Hepatocyte (in vitro differentiated cells): ENCODE data around the gene HNMT. TPM values are rescaled to one million over a fixed set of nuclear protein-coding genes. Genes with fewer than 3 reads are reported as not detected.

ENCODE experiments used
- DNase-seq: peaks from one replicate; pipeline ENCODE4 v3.0.0-alpha.2; 2016; ENCODE audit warnings: low spot score
- H2AFZ ChIP-seq: fragments of 200-600 bp; sonication (generic); 2 replicates; pipeline ENCODE4 v1.6.0; 2016; ENCODE audit warnings: antibody characterized with exemption, mild to moderate bottlenecking
- H3K27ac ChIP-seq: fragments of 200-600 bp; sonication (generic); 2 replicates; pipeline ENCODE4 v1.5.1; 2016; ENCODE audit warnings: mild to moderate bottlenecking
- H3K27me3 ChIP-seq: fragments of 200-600 bp; sonication (generic); 2 replicates; pipeline ENCODE4 v1.6.1; 2016
- H3K36me3 ChIP-seq: fragments of 200-600 bp; sonication (generic); replicated peaks from 2 replicates; pipeline ENCODE4 v1.5.1; 2016; ENCODE audit warnings: low read depth; ENCODE audit not compliant: insufficient read depth
- H3K4me1 ChIP-seq: fragments of 200-600 bp; sonication (generic); 2 replicates; pipeline ENCODE4 v1.5.1; 2016; ENCODE audit warnings: mild to moderate bottlenecking, moderate library complexity; ENCODE audit not compliant: insufficient read depth
- H3K4me2 ChIP-seq: fragments of 200-600 bp; sonication (generic); 2 replicates; pipeline ENCODE4 v1.6.0; 2016
- H3K4me3 ChIP-seq: fragments of 200-600 bp; sonication (generic); 2 replicates; pipeline ENCODE4 v1.5.1; 2016; ENCODE audit warnings: mild to moderate bottlenecking
- H3K79me2 ChIP-seq: fragments of 200-600 bp; sonication (generic); 2 replicates; pipeline ENCODE4 v1.6.0; 2017; ENCODE audit warnings: mild to moderate bottlenecking
- H3K9me2 ChIP-seq: fragments of 200-600 bp; sonication (generic); replicated peaks from 2 replicates; pipeline ENCODE4 v1.6.0; 2017; ENCODE audit warnings: mild to moderate bottlenecking; ENCODE audit not compliant: insufficient read depth
- H3K9me3 ChIP-seq: fragments of 200-600 bp; sonication (generic); 2 replicates; pipeline ENCODE4 v1.5.1; 2016; ENCODE audit warnings: low read depth, mild to moderate bottlenecking
- H4K20me1 ChIP-seq: fragments of 200-600 bp; sonication (generic); 2 replicates; pipeline ENCODE4 v1.6.0; 2016; ENCODE audit warnings: mild to moderate bottlenecking; ENCODE audit not compliant: insufficient read depth, poor library complexity, severe bottlenecking
- EZH2 ChIP-seq: fragments of 200-600 bp; sonication (generic); IDR thresholded peaks from 2 replicates; pipeline ENCODE4 v1.6.1; 2016; ENCODE audit warnings: antibody characterized with exemption, mild to moderate bottlenecking, borderline replicate concordance
- EZH2phosphoT487 ChIP-seq: fragments of 200-600 bp; sonication (generic); IDR thresholded peaks from one replicate; pipeline ENCODE4 v1.6.1; 2018; ENCODE audit warnings: antibody characterized with exemption, mild to moderate bottlenecking, low read depth, moderate library complexity; ENCODE audit not compliant: unreplicated experiment, severe bottlenecking
- WGBS: methylation state at CpG from one replicate; pipeline ENCODE4 v1.1.6; 2016; ENCODE audit warnings: low lambda C conversion rate; ENCODE audit errors: missing lambda C conversion rate; 5-methylcytosine and 5-hydroxymethylcytosine counted together
- polyA plus RNA-seq: library from polyadenylated mRNA; unstranded; fragments of >200 nt; fragmentation: Nextera tagmentation; extraction: Ambion mirVana; gene quantifications from 2 replicates; pipeline ENCODE4 v1.2.1, GENCODE V29; 2016
- total RNA-seq: library from RNA; depleted of rRNA; stranded (reverse); fragments of >200 nt; gene quantifications from 2 replicates; pipeline ENCODE4 v1.2.3, GENCODE V29; 2014
- TF ChIP-seq, protein P1 (sequence below): fragments of 200-600 bp; sonication (generic); IDR thresholded peaks from 2 replicates; pipeline ENCODE4 v1.5.1; 2016; ENCODE audit warnings: antibody characterized with exemption, mild to moderate bottlenecking; ENCODE audit not compliant: poor library complexity

HNMT gene
- total and polyA plus RNA-seq, 2 experiments from 2014 or later, result 23.4 to 26.3 TPM

GRCh38 chr2:137950238-137950637 lies 14.0 kb upstream of the HNMT start:
- no peak overlapping the region for H2AFZ ChIP-seq
- no peaks in the 10 kb centered on the region for H4K20me1 ChIP-seq
- no peaks in the 10 kb centered on the region for H3K36me3 ChIP-seq
- no peak overlapping the region for H3K27ac ChIP-seq
- peaks cover 7% of the 10 kb centered on the region for H3K4me1 ChIP-seq
- H3K4me2 ChIP-seq, result no peak overlapping the region
- H3K4me3 ChIP-seq, result no peak overlapping the region
- TF ChIP-seq, protein P1, sequence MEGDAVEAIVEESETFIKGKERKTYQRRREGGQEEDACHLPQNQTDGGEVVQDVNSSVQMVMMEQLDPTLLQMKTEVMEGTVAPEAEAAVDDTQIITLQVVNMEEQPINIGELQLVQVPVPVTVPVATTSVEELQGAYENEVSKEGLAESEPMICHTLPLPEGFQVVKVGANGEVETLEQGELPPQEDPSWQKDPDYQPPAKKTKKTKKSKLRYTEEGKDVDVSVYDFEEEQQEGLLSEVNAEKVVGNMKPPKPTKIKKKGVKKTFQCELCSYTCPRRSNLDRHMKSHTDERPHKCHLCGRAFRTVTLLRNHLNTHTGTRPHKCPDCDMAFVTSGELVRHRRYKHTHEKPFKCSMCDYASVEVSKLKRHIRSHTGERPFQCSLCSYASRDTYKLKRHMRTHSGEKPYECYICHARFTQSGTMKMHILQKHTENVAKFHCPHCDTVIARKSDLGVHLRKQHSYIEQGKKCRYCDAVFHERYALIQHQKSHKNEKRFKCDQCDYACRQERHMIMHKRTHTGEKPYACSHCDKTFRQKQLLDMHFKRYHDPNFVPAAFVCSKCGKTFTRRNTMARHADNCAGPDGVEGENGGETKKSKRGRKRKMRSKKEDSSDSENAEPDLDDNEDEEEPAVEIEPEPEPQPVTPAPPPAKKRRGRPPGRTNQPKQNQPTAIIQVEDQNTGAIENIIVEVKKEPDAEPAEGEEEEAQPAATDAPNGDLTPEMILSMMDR, result no peak
- no peak for TF ChIP-seq EZH2phosphoT487
- no peak for TF ChIP-seq EZH2
- H3K79me2 ChIP-seq, result no peaks in the 10 kb centered on the region
- H3K9me3 ChIP-seq, result no peaks in the 10 kb centered on the region
- no peaks in the 10 kb centered on the region for H3K27me3 ChIP-seq
- H3K9me2 ChIP-seq, result no peaks in the 10 kb centered on the region
- 96% methylated on average over 4 of the region's 4 CpGs for WGBS
- no peak for DNase-seq

- WGBS, result 64% methylated on average over 3 of the region's 3 CpGs
- Histone ChIP-seq H2AFZ (no peak overlapping the region), H3K4me2 (no peak overlapping the region), H3K27me3 (no peaks in the 10 kb centered on the region), H3K9me3 (no peaks in the 10 kb centered on the region), H3K36me3 (no peaks in the 10 kb centered on the region), H3K27ac (no peak overlapping the region), H4K20me1 (no peaks in the 10 kb centered on the region), H3K9me2 (no peaks in the 10 kb centered on the region), H3K79me2 (no peaks in the 10 kb centered on the region), H3K4me1 (peaks cover 6% of the 10 kb centered on the region), H3K4me3 (no peak overlapping the region)
- no peak for DNase-seq
- TF ChIP-seq, protein P1, result no peak
- TF ChIP-seq EZH2phosphoT487 (no peak), EZH2 (no peak)
Measured at GRCh38 chr2:137951586-137951985, 12.7 kb upstream of the HNMT start.

- no peak for DNase-seq
- no peaks in the 10 kb centered on the region for H3K36me3 ChIP-seq
- no peaks in the 10 kb centered on the region for H4K20me1 ChIP-seq
- H3K79me2 ChIP-seq, result no peaks in the 10 kb centered on the region
- no peaks in the 10 kb centered on the region for H3K9me3 ChIP-seq
- H2AFZ ChIP-seq, result no peak overlapping the region
- no peak overlapping the region for H3K4me2 ChIP-seq
- TF ChIP-seq, protein P1, result no peak
- TF ChIP-seq EZH2phosphoT487, result no peak
- no peak for TF ChIP-seq EZH2
- H3K9me2 ChIP-seq, result no peaks in the 10 kb centered on the region
- WGBS, result 67% methylated on average over 9 of the region's 9 CpGs
- no peaks in the 10 kb centered on the region for H3K4me1 ChIP-seq
- H3K27me3 ChIP-seq, result no peaks in the 10 kb centered on the region
- no peak overlapping the region for H3K27ac ChIP-seq
- H3K4me3 ChIP-seq, result no peak overlapping the region
Measured at GRCh38 chr2:137952586-137953129, 11.6 kb upstream of the HNMT start.

- 96% methylated on average over 2 of the region's 2 CpGs for WGBS
- no peak overlapping the region for H3K4me3 ChIP-seq
- no peaks in the 10 kb centered on the region for H3K27me3 ChIP-seq
- no peaks in the 10 kb centered on the region for H3K9me2 ChIP-seq
- no peak overlapping the region for H2AFZ ChIP-seq
- H3K4me1 ChIP-seq, result no peaks in the 10 kb centered on the region
- H4K20me1 ChIP-seq, result no peaks in the 10 kb centered on the region
- no peak overlapping the region for H3K27ac ChIP-seq
- H3K36me3 ChIP-seq, result no peaks in the 10 kb centered on the region
- DNase-seq, result no peak
- TF ChIP-seq, protein P1, result no peak
- TF ChIP-seq EZH2phosphoT487 (no peak), EZH2 (no peak)
- no peak overlapping the region for H3K4me2 ChIP-seq
- H3K79me2 ChIP-seq, result no peaks in the 10 kb centered on the region
- no peaks in the 10 kb centered on the region for H3K9me3 ChIP-seq
Measured at GRCh38 chr2:137955536-137955935, 8.7 kb upstream of the HNMT start.
